GM19023 (cell line): ENCODE results near the gene CUX1.

ENCODE experiments used
- ATAC-seq: cut with Tn5 transposase; IDR thresholded peaks from one replicate; pipeline ENCODE4 v1.9.1; 2021; ENCODE audit warnings: mild to moderate bottlenecking, moderate library complexity; ENCODE audit not compliant: unreplicated experiment

The CUX1 gene

GRCh38 chr7:101891936-101892640, 74.7 kb downstream of the CUX1 start:
- no peak for ATAC-seq

- no peak for ATAC-seq
Measured at GRCh38 chr7:101893341-101894082, 76.1 kb downstream of the CUX1 start.

- no peak for ATAC-seq
Measured at GRCh38 chr7:101896316-101896715, 78.9 kb downstream of the CUX1 start.

GRCh38 chr7:101896941-101897340, 79.5 kb downstream of the CUX1 start:
- ATAC-seq, result no peak

- ATAC-seq, result no peak
Measured at GRCh38 chr7:101898106-101898505, 80.7 kb downstream of the CUX1 start.

GRCh38 chr7:101899616-101900015, 82.2 kb downstream of the CUX1 start:
- ATAC-seq, result no peak

GRCh38 chr7:101900103-101900502, 82.7 kb downstream of the CUX1 start:
- ATAC-seq, result no peak

- ATAC-seq, result no peak
Measured at GRCh38 chr7:101901661-101902491, 84.5 kb downstream of the CUX1 start.

- no peak for ATAC-seq
Measured at GRCh38 chr7:101902680-101903514, 85.5 kb downstream of the CUX1 start.

- no peak for ATAC-seq
Measured at GRCh38 chr7:101903515-101903868, 86.1 kb downstream of the CUX1 start.

GRCh38 chr7:101904019-101904418, 86.6 kb downstream of the CUX1 start:
- ATAC-seq, result no peak

- ATAC-seq, result no peak
Measured at GRCh38 chr7:101905203-101905865, 87.9 kb downstream of the CUX1 start.

- ATAC-seq, result no peak
Measured at GRCh38 chr7:101906291-101907240, 89.1 kb downstream of the CUX1 start.

- ATAC-seq, result no peak
Measured at GRCh38 chr7:101910991-101911799, 93.8 kb downstream of the CUX1 start.

GRCh38 chr7:101911800-101912715, 94.6 kb downstream of the CUX1 start:
- no peak for ATAC-seq

- ATAC-seq, result no peak
Measured at GRCh38 chr7:101912716-101913110, 95.3 kb downstream of the CUX1 start.

GRCh38 chr7:101913247-101913721, 95.9 kb downstream of the CUX1 start:
- ATAC-seq, result no peak
